Mesothelial cell of epicardium (in vitro differentiated cells): Measurements from ENCODE around the gene SSX2IP. TPM values are rescaled to one million over a fixed set of nuclear protein-coding genes. Genes with fewer than 3 reads are reported as not detected.

Experiments
- DNase-seq, 2 experiments: peaks; one replicate each; pipeline ENCODE4 v3.0.0; 2021; ENCODE audit warnings: low spot score in 2 of 2; ENCODE audit not compliant: unreplicated experiment in 2 of 2
- H3K27ac Mint-ChIP-seq: 2 replicates; pipeline ENCODE4 v1.8.0; 2021; ENCODE audit warnings: mixed read lengths
- H3K27me3 Mint-ChIP-seq: 2 replicates; pipeline ENCODE4 v1.8.0; 2021; ENCODE audit warnings: low read depth, mixed read lengths
- H3K36me3 Mint-ChIP-seq: 2 replicates; pipeline ENCODE4 v1.8.0; 2021; ENCODE audit warnings: mixed read lengths
- H3K4me1 Mint-ChIP-seq: 2 replicates; pipeline ENCODE4 v1.8.0; 2021; ENCODE audit warnings: mixed read lengths
- H3K4me3 Mint-ChIP-seq: 2 replicates; pipeline ENCODE4 v1.8.0; 2021; ENCODE audit warnings: mild to moderate bottlenecking, moderate library complexity, mixed read lengths
- H3K9me3 Mint-ChIP-seq: 2 replicates; pipeline ENCODE4 v1.8.0; 2021; ENCODE audit warnings: mixed read lengths
- CTCF ChIP-seq: fragments of 200-600 bp; sonication (generic); IDR thresholded peaks from one replicate; pipeline ENCODE4 v1.5.0; 2021; ENCODE audit warnings: antibody characterized with exemption; ENCODE audit not compliant: unreplicated experiment
- total RNA-seq: library from RNA; stranded (reverse); gene quantifications from 3 replicates; pipeline ENCODE4 v1.2.1, GENCODE V29; 2021

SSX2IP gene
- total RNA-seq, 1 donor from 2014 or later = 18.2 TPM

- H3K27ac Mint-ChIP-seq = peak overlapping the region; percentile 75
- TF ChIP-seq CTCF = no peak
- H3K4me3 Mint-ChIP-seq = no peak overlapping the region
- DNase-seq = no peak
- peaks cover 7% of the 10 kb centered on the region for H3K9me3 Mint-ChIP-seq
- no peaks in the 10 kb centered on the region for H3K27me3 Mint-ChIP-seq
- peaks cover 30% of the 10 kb centered on the region for H3K4me1 Mint-ChIP-seq
- no peaks in the 10 kb centered on the region for H3K36me3 Mint-ChIP-seq
Measured at GRCh38 chr1:84632673-84633434, 57.4 kb downstream of the SSX2IP start.

GRCh38 chr1:84632137-84632536, 58.1 kb downstream of the SSX2IP start:
- Mint-ChIP-seq H3K4me1 (peaks cover 30% of the 10 kb centered on the region), H3K27me3 (no peaks in the 10 kb centered on the region), H3K9me3 (peaks cover 7% of the 10 kb centered on the region), H3K4me3 (no peak overlapping the region), H3K36me3 (no peaks in the 10 kb centered on the region), H3K27ac (no peak overlapping the region)
- TF ChIP-seq CTCF = no peak
- no peak for DNase-seq

GRCh38 chr1:84624876-84625275, 65.4 kb downstream of the SSX2IP start:
- Mint-ChIP-seq H3K4me3 (no peak overlapping the region), H3K4me1 (peaks cover 14% of the 10 kb centered on the region), H3K9me3 (no peaks in the 10 kb centered on the region), H3K36me3 (no peaks in the 10 kb centered on the region), H3K27me3 (no peaks in the 10 kb centered on the region), H3K27ac (no peak overlapping the region)
- DNase-seq = no peak
- TF ChIP-seq CTCF = no peak

- H3K9me3 Mint-ChIP-seq = no peaks in the 10 kb centered on the region
- DNase-seq = no peak
- H3K27me3 Mint-ChIP-seq = no peaks in the 10 kb centered on the region
- H3K27ac Mint-ChIP-seq = no peak overlapping the region
- no peaks in the 10 kb centered on the region for H3K36me3 Mint-ChIP-seq
- H3K4me3 Mint-ChIP-seq = no peak overlapping the region
- TF ChIP-seq CTCF = no peak
- H3K4me1 Mint-ChIP-seq = peaks cover 31% of the 10 kb centered on the region
Measured at GRCh38 chr1:84621553-84621952, 68.7 kb downstream of the SSX2IP start.

GRCh38 chr1:84620720-84621313, 69.4 kb downstream of the SSX2IP start:
- Mint-ChIP-seq H3K4me3 (peak overlapping the region; percentile 88), H3K4me1 (peaks cover 30% of the 10 kb centered on the region), H3K9me3 (no peaks in the 10 kb centered on the region), H3K36me3 (no peaks in the 10 kb centered on the region), H3K27ac (no peak overlapping the region), H3K27me3 (no peaks in the 10 kb centered on the region)
- TF ChIP-seq CTCF = peak; percentile 95
- peak; percentile 70 to 91 for DNase-seq
